OCI-M2 (cell line): ENCODE data around the gene CCNK.

ENCODE experiments used
- DNase-seq: peaks from one replicate; lab custom pipeline; 2025; ENCODE audit not compliant: unreplicated experiment; lab: John Stamatoyannopoulos, UW

CCNK gene

GRCh38 chr14:99466758-99467157 lies 14.5 kb upstream of the CCNK start:
- DNase-seq = no peak

- no peak for DNase-seq
Observed at GRCh38 chr14:99467336-99468078, 13.7 kb upstream of the CCNK start.

- no peak for DNase-seq
Observed at GRCh38 chr14:99468081-99468480, 13.1 kb upstream of the CCNK start.

- DNase-seq = no peak
Observed at GRCh38 chr14:99468836-99469592, 12.2 kb upstream of the CCNK start.

- DNase-seq = no peak
Observed at GRCh38 chr14:99471731-99472130, 9.5 kb upstream of the CCNK start.

GRCh38 chr14:99472937-99473336 lies 8.3 kb upstream of the CCNK start:
- no peak for DNase-seq

GRCh38 chr14:99473458-99473857 lies 7.8 kb upstream of the CCNK start:
- DNase-seq = no peak

GRCh38 chr14:99475179-99475578 lies 6.0 kb upstream of the CCNK start:
- DNase-seq = no peak

GRCh38 chr14:99475660-99476059 lies 5.5 kb upstream of the CCNK start:
- DNase-seq = no peak

GRCh38 chr14:99476864-99477263 lies 4.3 kb upstream of the CCNK start:
- DNase-seq = no peak

GRCh38 chr14:99478128-99478527 lies 3.1 kb upstream of the CCNK start:
- no peak for DNase-seq

GRCh38 chr14:99479160-99479905 lies 1.9 kb upstream of the CCNK start:
- DNase-seq = no peak

- DNase-seq = no peak
Observed at GRCh38 chr14:99479906-99480869, 1.0 kb upstream of the CCNK start, which contains the start of gene SETD3. SETD3 (minus strand) TSS chr14:99480859; CDS start chr14:99465805, 15,054 bp downstream.

GRCh38 chr14:99481745-99482099 lies 513 bp downstream of the CCNK start:
- DNase-seq = no peak

GRCh38 chr14:99484106-99484505 lies 2.9 kb downstream of the CCNK start:
- no peak for DNase-seq

- DNase-seq = no peak
Observed at GRCh38 chr14:99497341-99497740, 16.1 kb downstream of the CCNK start.

GRCh38 chr14:99497894-99498293 lies 16.7 kb downstream of the CCNK start:
- DNase-seq = no peak

GRCh38 chr14:99502989-99503421 lies 21.8 kb downstream of the CCNK start:
- no peak for DNase-seq

GRCh38 chr14:99503848-99504453 lies 22.7 kb downstream of the CCNK start:
- DNase-seq = no peak

GRCh38 chr14:99505089-99505488 lies 23.9 kb downstream of the CCNK start:
- DNase-seq = no peak
